GM12878 (cell line): ENCODE data around the gene KDM4F.

Experiments
- CTCF ChIP-seq, 3 experiments: IDR thresholded peaks in 2 of 3; conservative IDR thresholded peaks in 1 of 3; 2 replicates each; pipeline ENCODE4 v1.5.1; 2011; ENCODE audit warnings: low read depth in 3 of 3, low read length in 3 of 3, mild to moderate bottlenecking in 3 of 3, control low read depth in 2 of 3, moderate library complexity in 2 of 3, inconsistent platforms in 1 of 3, mixed read lengths in 1 of 3; ENCODE audit not compliant: control insufficient read depth in 2 of 3, insufficient read depth in 1 of 3; ENCODE audit errors: extremely low read depth in 1 of 3
- NFXL1 ChIP-seq: fragments of 450-650 bp; IDR thresholded peaks from 2 replicates; pipeline ENCODE4 v1.6.1; 2017; ENCODE audit warnings: antibody characterized with exemption, mild to moderate bottlenecking, borderline replicate concordance
- NFYB ChIP-seq: IDR thresholded peaks from 2 replicates; pipeline ENCODE4 v1.6.1; 2011; ENCODE audit warnings: low read depth, mild to moderate bottlenecking, low read length, improper control_type of control experiment, moderate library complexity; ENCODE audit not compliant: insufficient read depth
- TAF1 ChIP-seq: IDR thresholded peaks from 2 replicates; pipeline ENCODE4 v1.6.1; 2011; ENCODE audit warnings: mild to moderate bottlenecking, low read depth, low read length, borderline replicate concordance

GRCh38 chr11:95089620-95090542 is 40.7 kb downstream of the KDM4F start, which contains the start of gene ENDOD1:
- peak in 1 of 3 experiments; percentile 9; a peak in 1 of 6 replicates for TF ChIP-seq CTCF (IDR thresholded peaks at IDR 0.05 in 2 of 3, conservative IDR thresholded peaks at IDR 0.05 in 1 of 3; ENCODE audit: control insufficient read depth in 2 of 3, extremely low read depth in 1 of 3, insufficient read depth in 1 of 3, low read depth in 3 of 3, low read length in 3 of 3)
- TF ChIP-seq TAF1: peak; percentile 89
- no peak for TF ChIP-seq NFXL1
- TF ChIP-seq NFYB: no peak
